Kidney (tissue), 14 donors: Measurements from ENCODE around the gene SPINK13. TPM values are rescaled to one million over a fixed set of nuclear protein-coding genes. Genes with fewer than 3 reads are reported as not detected.
"Not testable (repeated sequence)": the region's sequence is repeated elsewhere in the genome, so short reads cannot be mapped to it uniquely, and the experiment has no call there.

ENCODE experiments used
- DNase-seq, 5 donors: peaks; one replicate each; pipeline ENCODE4 v3.0.0-alpha.2; 2013 to 2020
- FAIRE-seq: peaks from 2 replicates; lab custom pipeline; 2012; peaks lifted over from hg19 to GRCh38; lab: Jason Lieb, UNC
- H3K27ac ChIP-seq, 2 donors: one replicate each; pipeline ENCODE4 v1.7.0; 2013; ENCODE audit warnings: low read depth in 2 of 2, low read length in 2 of 2, inconsistent platforms in 1 of 2
- H3K27me3 ChIP-seq: one replicate; pipeline ENCODE4 v1.7.1; 2013; ENCODE audit warnings: low read length, inconsistent platforms; ENCODE audit not compliant: control insufficient read depth, insufficient read depth
- H3K36me3 ChIP-seq, 3 donors: one replicate each; pipeline versions ENCODE4 v1.7.0 to v1.7.1; 2013; ENCODE audit warnings: low read length in 3 of 3, control low read depth in 1 of 3, inconsistent platforms in 1 of 3; ENCODE audit not compliant: insufficient read depth in 3 of 3, control insufficient read depth in 2 of 3
- H3K4me1 ChIP-seq, 3 donors: one replicate each; pipeline versions ENCODE4 v1.7.0 to v1.7.1; 2013; ENCODE audit warnings: low read length in 3 of 3, inconsistent platforms in 1 of 3, low read depth in 1 of 3; ENCODE audit not compliant: control insufficient read depth in 2 of 3, insufficient read depth in 2 of 3
- H3K4me3 ChIP-seq, 3 donors: one replicate each; pipeline versions ENCODE4 v1.7.0 to v1.8.1; 2013; ENCODE audit warnings: low read length in 3 of 3, control low read depth in 1 of 3, inconsistent platforms in 1 of 3
- H3K9ac ChIP-seq, 3 donors: one replicate each; pipeline versions ENCODE4 v1.7.0 to v1.7.1; 2013; ENCODE audit warnings: low read length in 3 of 3, control low read depth in 1 of 3, inconsistent platforms in 1 of 3
- H3K9me3 ChIP-seq, 3 donors: one replicate each; pipeline versions ENCODE4 v1.7.0 to v1.7.1; 2013; ENCODE audit warnings: low read length in 3 of 3, control low read depth in 1 of 3, inconsistent platforms in 1 of 3; ENCODE audit not compliant: control insufficient read depth in 2 of 3, insufficient read depth in 1 of 3
- CTCF ChIP-seq: IDR thresholded peaks from 3 replicates; pipeline ENCODE4 v1.5.1; 2012; ENCODE audit warnings: mild to moderate bottlenecking, moderate library complexity, borderline replicate concordance; ENCODE audit not compliant: insufficient read depth; ENCODE audit errors: extremely low read depth
- intact Hi-C: fragments of 100-400 bp; cut with DNase I; formaldehyde crosslinking; loops from one replicate; pipeline ENCODE4 v1.11.1; 2022
- polyA plus RNA-seq: library from polyadenylated mRNA; stranded (reverse); fragments of 350-450 nt; fragmentation: Illumina TruSeq; extraction: RNeasy Lipid Tissue Mini Kit (QIAGEN cat#74804); gene quantifications from one replicate; pipeline ENCODE4 v1.2.3, GENCODE V29; 2014; ENCODE audit warnings: low read depth, low replicate concordance; ENCODE audit not compliant: insufficient read depth
- total RNA-seq: library from RNA; stranded (reverse); fragmentation: NEBNext Ultra II Directional; extraction: Animal tissue kit (Norgen Biotek cat#: 25700); gene quantifications from one replicate; pipeline ENCODE4 v1.2.1, GENCODE V29; 2021
- donor health status: control.
- donor health status: control.
- donor health status: control.
- donor health status: control.
- donor health status: control.
- donor health status: DM: yes; HTN: yes; CAD: no.
- donor health status: Normal renal cell carcinoma (clear cell type).

The SPINK13 gene
- total and polyA plus RNA-seq, 2 donors from 2014 or later, result 0.43 to 1.6 TPM

DNA sequence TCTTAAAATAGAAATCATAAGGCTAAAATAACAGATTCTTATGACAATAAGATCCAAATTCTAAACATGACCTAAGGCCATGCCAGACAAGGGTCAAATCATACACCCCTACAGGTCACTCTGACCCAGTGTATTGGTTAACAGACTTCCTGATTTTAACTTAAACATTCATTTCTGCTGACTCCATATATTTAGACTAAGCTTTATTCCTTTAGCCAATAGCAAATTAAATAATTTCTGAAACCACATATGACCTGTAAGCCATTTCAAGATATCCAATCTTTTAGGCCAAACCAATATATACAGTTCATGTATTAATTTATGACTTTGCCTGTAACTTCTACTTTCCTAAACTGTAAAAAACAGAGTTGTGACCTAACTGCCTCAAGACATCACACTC lies 7.4 kb upstream of the SPINK13 start:
- Histone ChIP-seq H3K27ac (no peak overlapping the region), H3K9me3 (peaks cover 0 to 7% (median 0%) of the 10 kb centered on the region in 3 donors), H3K36me3 (no peaks in the 10 kb centered on the region), H3K9ac (no peak overlapping the region), H3K27me3 (no peaks in the 10 kb centered on the region), H3K4me1 (no peaks in the 10 kb centered on the region), H3K4me3 (no peak overlapping the region)
- TF ChIP-seq CTCF, result no peak
- intact Hi-C loops, result no loop called here
- FAIRE-seq, result no peak
- DNase-seq, result no peak

GRCh38 chr5:148267962-148268361 lies 632 bp upstream of the SPINK13 start:
- TF ChIP-seq CTCF, result no peak
- intact Hi-C loops, result no loop called here
- Histone ChIP-seq H3K4me3 (no peak overlapping the region), H3K27ac (no peak overlapping the region), H3K9me3 (no peaks in the 10 kb centered on the region), H3K9ac (no peak overlapping the region), H3K4me1 (no peaks in the 10 kb centered on the region), H3K27me3 (no peaks in the 10 kb centered on the region), H3K36me3 (no peaks in the 10 kb centered on the region)
- DNase-seq (peak in 1 of 5 donors; percentile 2), FAIRE-seq (no peak)

GRCh38 chr5:148275129-148275528 lies 6.5 kb downstream of the SPINK13 start:
- H3K9me3 ChIP-seq, H3K4me1 ChIP-seq, H3K27me3 ChIP-seq, H3K9ac ChIP-seq, FAIRE-seq, H3K4me3 ChIP-seq, intact Hi-C loops, H3K27ac ChIP-seq, DNase-seq, H3K36me3 ChIP-seq: not testable (repeated sequence)

- H3K9ac ChIP-seq, DNase-seq, H3K4me3 ChIP-seq, H3K4me1 ChIP-seq, H3K36me3 ChIP-seq, H3K27ac ChIP-seq, H3K9me3 ChIP-seq, H3K27me3 ChIP-seq, FAIRE-seq, intact Hi-C loops: not testable (repeated sequence)
Observed at GRCh38 chr5:148280893-148281292, 12.3 kb downstream of the SPINK13 start.

GRCh38 chr5:148281336-148281735 lies 12.7 kb downstream of the SPINK13 start:
- intact Hi-C loops, H3K27ac ChIP-seq, H3K4me3 ChIP-seq, FAIRE-seq, H3K9ac ChIP-seq, H3K36me3 ChIP-seq, H3K9me3 ChIP-seq, H3K4me1 ChIP-seq, H3K27me3 ChIP-seq, DNase-seq: not testable (repeated sequence)
